PFSK-1 (cell line): ENCODE results near the gene ANKS1B.

Experiments
- FOXP2 ChIP-seq: optimal IDR thresholded peaks from 2 replicates; pipeline ENCODE3; 2011; ENCODE audit warnings: borderline replicate concordance, control low read depth, inconsistent platforms; ENCODE audit not compliant: insufficient read depth; ENCODE audit errors: extremely low read length, extremely low read depth
- POLR2AphosphoS5 ChIP-seq: IDR thresholded peaks from 2 replicates; pipeline ENCODE4 v1.6.1; 2012; ENCODE audit warnings: low read depth, mild to moderate bottlenecking, control low read depth, low read length, moderate library complexity
- SIN3A ChIP-seq: IDR thresholded peaks from 2 replicates; pipeline ENCODE4 v1.6.1; 2012; ENCODE audit warnings: mild to moderate bottlenecking, low read length, moderate library complexity, borderline replicate concordance; ENCODE audit not compliant: insufficient read depth
- TAF1 ChIP-seq: IDR thresholded peaks from 2 replicates; pipeline ENCODE4 v1.6.1; 2012; ENCODE audit warnings: low read length, control low read depth, borderline replicate concordance; ENCODE audit not compliant: insufficient read depth
- TF ChIP-seq, protein P1 (sequence below), 2 experiments: IDR thresholded peaks; 2 replicates each; pipeline versions ENCODE4 v1.6.1 to v1.8.0; 2011 to 2012; ENCODE audit warnings: low read depth in 2 of 2, low read length in 2 of 2, control low read depth in 1 of 2, inconsistent platforms in 1 of 2, mild to moderate bottlenecking in 1 of 2, moderate library complexity in 1 of 2; ENCODE audit not compliant: insufficient read depth in 1 of 2

Gene ANKS1B

DNA sequence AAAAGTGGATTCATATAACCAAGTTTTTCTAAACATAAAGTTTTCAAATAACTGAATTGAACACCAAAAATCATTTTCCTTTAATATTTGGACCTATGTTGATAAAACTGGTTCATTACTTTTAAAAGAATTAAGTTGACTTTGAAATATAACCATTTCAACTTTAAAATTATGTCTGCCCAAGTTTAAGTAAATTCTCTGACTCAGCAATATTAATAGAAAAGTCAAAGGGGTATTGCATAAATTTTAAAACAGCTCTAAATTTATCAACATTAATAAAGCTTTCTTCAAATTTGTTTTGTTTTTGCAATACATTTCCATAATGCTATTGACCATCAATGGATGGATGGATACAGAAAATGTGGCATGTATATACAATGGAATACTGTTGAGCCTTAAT lies 505.6 kb downstream of the ANKS1B start:
- TF ChIP-seq POLR2AphosphoS5 (no peak), TAF1 (no peak), FOXP2 (no peak), SIN3A (no peak)
- TF ChIP-seq, protein P1, sequence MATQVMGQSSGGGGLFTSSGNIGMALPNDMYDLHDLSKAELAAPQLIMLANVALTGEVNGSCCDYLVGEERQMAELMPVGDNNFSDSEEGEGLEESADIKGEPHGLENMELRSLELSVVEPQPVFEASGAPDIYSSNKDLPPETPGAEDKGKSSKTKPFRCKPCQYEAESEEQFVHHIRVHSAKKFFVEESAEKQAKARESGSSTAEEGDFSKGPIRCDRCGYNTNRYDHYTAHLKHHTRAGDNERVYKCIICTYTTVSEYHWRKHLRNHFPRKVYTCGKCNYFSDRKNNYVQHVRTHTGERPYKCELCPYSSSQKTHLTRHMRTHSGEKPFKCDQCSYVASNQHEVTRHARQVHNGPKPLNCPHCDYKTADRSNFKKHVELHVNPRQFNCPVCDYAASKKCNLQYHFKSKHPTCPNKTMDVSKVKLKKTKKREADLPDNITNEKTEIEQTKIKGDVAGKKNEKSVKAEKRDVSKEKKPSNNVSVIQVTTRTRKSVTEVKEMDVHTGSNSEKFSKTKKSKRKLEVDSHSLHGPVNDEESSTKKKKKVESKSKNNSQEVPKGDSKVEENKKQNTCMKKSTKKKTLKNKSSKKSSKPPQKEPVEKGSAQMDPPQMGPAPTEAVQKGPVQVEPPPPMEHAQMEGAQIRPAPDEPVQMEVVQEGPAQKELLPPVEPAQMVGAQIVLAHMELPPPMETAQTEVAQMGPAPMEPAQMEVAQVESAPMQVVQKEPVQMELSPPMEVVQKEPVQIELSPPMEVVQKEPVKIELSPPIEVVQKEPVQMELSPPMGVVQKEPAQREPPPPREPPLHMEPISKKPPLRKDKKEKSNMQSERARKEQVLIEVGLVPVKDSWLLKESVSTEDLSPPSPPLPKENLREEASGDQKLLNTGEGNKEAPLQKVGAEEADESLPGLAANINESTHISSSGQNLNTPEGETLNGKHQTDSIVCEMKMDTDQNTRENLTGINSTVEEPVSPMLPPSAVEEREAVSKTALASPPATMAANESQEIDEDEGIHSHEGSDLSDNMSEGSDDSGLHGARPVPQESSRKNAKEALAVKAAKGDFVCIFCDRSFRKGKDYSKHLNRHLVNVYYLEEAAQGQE (IDR thresholded peaks at IDR 0.05; ENCODE audit: insufficient read depth in 1 of 2, low read depth in 2 of 2, low read length in 2 of 2): no peak

GRCh38 chr12:99476956-99477355 lies 507.8 kb downstream of the ANKS1B start:
- no peak for TF ChIP-seq TAF1
- no peak for TF ChIP-seq POLR2AphosphoS5
- TF ChIP-seq SIN3A: no peak
- TF ChIP-seq, protein P1 (IDR thresholded peaks at IDR 0.05; ENCODE audit: insufficient read depth in 1 of 2, low read depth in 2 of 2, low read length in 2 of 2): no peak
- no peak for TF ChIP-seq FOXP2

- TF ChIP-seq TAF1 (no peak), POLR2AphosphoS5 (no peak), SIN3A (no peak), FOXP2 (no peak)
- TF ChIP-seq, protein P1 (IDR thresholded peaks at IDR 0.05; ENCODE audit: insufficient read depth in 1 of 2, low read depth in 2 of 2, low read length in 2 of 2): no peak
Observed at GRCh38 chr12:99455350-99456035, 529.2 kb downstream of the ANKS1B start.

- no peak for TF ChIP-seq FOXP2
Observed at GRCh38 chr12:99454539-99455172, 530.1 kb downstream of the ANKS1B start.

DNA sequence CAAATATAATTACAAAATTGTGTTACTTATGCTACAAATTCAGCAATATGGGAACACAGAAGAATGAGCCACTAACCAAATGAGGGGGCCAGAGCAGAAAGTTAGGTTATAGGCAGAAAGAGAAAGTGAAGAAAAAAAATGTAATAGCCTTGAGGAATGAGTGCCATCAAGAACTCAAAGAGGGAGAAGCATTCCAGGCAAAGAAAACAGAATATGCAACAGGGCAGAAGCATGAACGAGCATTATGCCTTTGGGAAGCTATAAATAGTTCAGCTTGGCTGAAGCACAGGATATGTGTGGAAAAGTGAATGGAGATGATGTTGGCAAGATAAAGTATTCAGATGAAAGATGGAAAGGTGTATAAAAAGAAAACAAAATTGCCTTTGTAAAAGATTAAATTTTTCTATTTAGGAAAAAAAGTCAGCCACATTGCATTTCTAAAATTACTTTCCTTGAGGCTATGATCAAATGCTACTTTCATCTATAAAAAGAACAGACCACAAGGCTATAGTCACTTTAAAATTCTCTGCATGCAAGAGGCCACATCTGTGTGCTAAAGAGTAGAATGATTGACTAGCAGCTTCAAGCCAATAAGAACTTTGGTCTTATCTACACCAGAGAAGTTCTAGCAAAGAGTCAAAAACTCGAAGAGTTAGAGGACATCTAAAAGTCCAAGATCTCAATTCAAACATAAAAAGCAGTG lies 530.7 kb downstream of the ANKS1B start:
- TF ChIP-seq FOXP2: no peak
- TF ChIP-seq TAF1: no peak
- TF ChIP-seq POLR2AphosphoS5: no peak
- TF ChIP-seq SIN3A: no peak
- TF ChIP-seq, protein P1 (IDR thresholded peaks at IDR 0.05; ENCODE audit: insufficient read depth in 1 of 2, low read depth in 2 of 2, low read length in 2 of 2): no peak
